ENCODE data around the gene CEMIP.

GRCh38 chr15:80785811-80786354 is 6.7 kb downstream of the CEMIP start:
- no peak for TF ChIP-seq CTCF (conservative IDR thresholded peaks at IDR 0.05; ENCODE audit: low read depth in 2 of 2)
- no peak for TF ChIP-seq EZH2 (IDR thresholded peaks at IDR 0.05; ENCODE audit: low read depth, unreplicated experiment)
